Pericardium fibroblast (primary cell): Measurements from ENCODE around the gene LRRN2. TPM values are rescaled to one million over a fixed set of nuclear protein-coding genes. Genes with fewer than 3 reads are reported as not detected.

Experiments
- total RNA-seq: library from RNA; depleted of rRNA; stranded (reverse); fragments of >200 nt; gene quantifications from 2 replicates; pipeline ENCODE4 v1.2.3, GENCODE V29; 2015

The LRRN2 gene
- total RNA-seq, result 1.2 and 2.6 TPM in 2 replicates

GRCh38 chr1:204685236-204686006 lies at the start of gene LRRN2:
Gene LRRN2, minus strand, starts transcription at chr1:204685738. Its CDS starts 65,746 bp downstream, at chr1:204619992.

Other genes with a start within 250 kb of the LRRN2 start
- gene PIK3C2B, start 190.9 kb downstream of the LRRN2 start, total RNA-seq, result 2.1 and 4.6 TPM in 2 replicates
- gene MDM4, start 169.3 kb downstream of the LRRN2 start, total RNA-seq, result 5.9 and 6.3 TPM in 2 replicates
- gene NFASC, start 185.1 kb upstream of the LRRN2 start, total RNA-seq, result 3.2 and 13.0 TPM in 2 replicates